ENCODE measurements around the gene ARHGEF28. TPM values are rescaled to one million over a fixed set of nuclear protein-coding genes. Genes with fewer than 3 reads are reported as not detected.

Gene ARHGEF28
- total and polyA plus RNA-seq, 9 of the 15 experiments (the other 6 are each of a cell fraction or from before 2014, with no cell fraction given), result 0.27 TPM; not detected in 8

DNA sequence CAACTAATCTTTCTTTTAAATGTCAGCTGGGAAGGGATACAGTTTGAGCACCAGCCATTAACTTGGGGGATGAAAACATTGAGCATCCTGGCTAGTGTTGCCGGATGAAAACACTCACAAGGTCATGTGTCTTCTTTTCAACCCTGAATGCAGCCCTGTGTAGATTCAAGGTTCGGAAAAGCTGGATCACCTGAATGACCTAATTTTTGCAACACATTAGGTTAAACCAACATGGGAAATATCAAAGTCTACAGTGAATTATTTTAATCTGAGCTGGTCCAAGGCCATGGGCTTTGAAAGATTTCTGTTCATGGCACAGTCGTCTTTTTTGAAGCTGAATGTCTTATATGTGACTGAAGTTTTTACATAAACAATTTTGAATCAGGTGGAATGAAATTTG, 281.2 kb downstream of the ARHGEF28 start:
- H3K27me3 ChIP-seq (ENCODE audit: control insufficient read depth in 2 of 2, insufficient read depth in 2 of 2, low read length in 2 of 2), result peaks cover 13 to 23% of the 10 kb centered on the region in 2 experiments
- no peak overlapping the region for H3K4me2 ChIP-seq (ENCODE audit: insufficient read depth, low read length)
- H3K27ac ChIP-seq (ENCODE audit: extremely low read depth, low read depth, low read length), result no peak overlapping the region
- intact Hi-C loops (cut with micrococcal nuclease) (no loop called here), in situ Hi-C loops (cut with MboI) (loop anchor here (10.0 kb wide), 1 partner anchor 1008 kb away; no protein-coding TSS in a partner anchor)
- no TSS peak for BruUV-seq (replicated peaks)
- 0% methylated on average over 3 of the region's 3 CpGs for WGBS (ENCODE audit: insufficient coverage, low coverage, missing lambda C conversion rate)
- no peaks in the 10 kb centered on the region for H4K20me1 ChIP-seq (replicated peaks; ENCODE audit: control insufficient read depth, insufficient read depth, low read length)
- ATAC-seq (no peak), DNase-seq (ENCODE audit: extremely low read depth in 1 of 4, low spot score in 3 of 4) (no peak), FAIRE-seq (no peak)
- TF ChIP-seq ZNF146 (CRISPR knock-in tag; IDR thresholded peaks at IDR 0.05; ENCODE audit: unreplicated experiment) (no peak), ZNF431 (CRISPR knock-in tag; IDR thresholded peaks at IDR 0.05) (no peak), ZNF699 (CRISPR knock-in tag; IDR thresholded peaks at IDR 0.05; ENCODE audit: insufficient replicate concordance) (no peak), BRCA1 (IDR thresholded peaks at IDR 0.05) (no peak), BRCA1 (CRISPR knock-in tag; IDR thresholded peaks at IDR 0.05) (no peak), KLF10 (CRISPR knock-in tag; IDR thresholded peaks at IDR 0.05) (no peak)
- TF ChIP-seq, protein P1, sequence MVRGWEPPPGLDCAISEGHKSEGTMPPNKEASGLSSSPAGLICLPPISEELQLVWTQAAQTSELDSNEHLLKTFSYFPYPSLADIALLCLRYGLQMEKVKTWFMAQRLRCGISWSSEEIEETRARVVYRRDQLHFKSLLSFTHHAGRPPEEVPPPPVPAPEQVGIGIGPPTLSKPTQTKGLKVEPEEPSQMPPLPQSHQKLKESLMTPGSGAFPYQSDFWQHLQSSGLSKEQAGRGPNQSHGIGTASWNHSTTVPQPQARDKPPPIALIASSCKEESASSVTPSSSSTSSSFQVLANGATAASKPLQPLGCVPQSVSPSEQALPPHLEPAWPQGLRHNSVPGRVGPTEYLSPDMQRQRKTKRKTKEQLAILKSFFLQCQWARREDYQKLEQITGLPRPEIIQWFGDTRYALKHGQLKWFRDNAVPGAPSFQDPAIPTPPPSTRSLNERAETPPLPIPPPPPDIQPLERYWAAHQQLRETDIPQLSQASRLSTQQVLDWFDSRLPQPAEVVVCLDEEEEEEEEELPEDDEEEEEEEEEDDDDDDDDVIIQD (CRISPR knock-in tag; IDR thresholded peaks at IDR 0.05), result no peak
- TF ChIP-seq, protein P2, sequence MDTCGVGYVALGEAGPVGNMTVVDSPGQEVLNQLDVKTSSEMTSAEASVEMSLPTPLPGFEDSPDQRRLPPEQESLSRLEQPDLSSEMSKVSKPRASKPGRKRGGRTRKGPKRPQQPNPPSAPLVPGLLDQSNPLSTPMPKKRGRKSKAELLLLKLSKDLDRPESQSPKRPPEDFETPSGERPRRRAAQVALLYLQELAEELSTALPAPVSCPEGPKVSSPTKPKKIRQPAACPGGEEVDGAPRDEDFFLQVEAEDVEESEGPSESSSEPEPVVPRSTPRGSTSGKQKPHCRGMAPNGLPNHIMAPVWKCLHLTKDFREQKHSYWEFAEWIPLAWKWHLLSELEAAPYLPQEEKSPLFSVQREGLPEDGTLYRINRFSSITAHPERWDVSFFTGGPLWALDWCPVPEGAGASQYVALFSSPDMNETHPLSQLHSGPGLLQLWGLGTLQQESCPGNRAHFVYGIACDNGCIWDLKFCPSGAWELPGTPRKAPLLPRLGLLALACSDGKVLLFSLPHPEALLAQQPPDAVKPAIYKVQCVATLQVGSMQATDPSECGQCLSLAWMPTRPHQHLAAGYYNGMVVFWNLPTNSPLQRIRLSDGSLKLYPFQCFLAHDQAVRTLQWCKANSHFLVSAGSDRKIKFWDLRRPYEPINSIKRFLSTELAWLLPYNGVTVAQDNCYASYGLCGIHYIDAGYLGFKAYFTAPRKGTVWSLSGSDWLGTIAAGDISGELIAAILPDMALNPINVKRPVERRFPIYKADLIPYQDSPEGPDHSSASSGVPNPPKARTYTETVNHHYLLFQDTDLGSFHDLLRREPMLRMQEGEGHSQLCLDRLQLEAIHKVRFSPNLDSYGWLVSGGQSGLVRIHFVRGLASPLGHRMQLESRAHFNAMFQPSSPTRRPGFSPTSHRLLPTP (IDR thresholded peaks at IDR 0.05; ENCODE audit: borderline replicate concordance, extremely low read depth, insufficient read length), result no peak
- TF ChIP-seq, protein P3, sequence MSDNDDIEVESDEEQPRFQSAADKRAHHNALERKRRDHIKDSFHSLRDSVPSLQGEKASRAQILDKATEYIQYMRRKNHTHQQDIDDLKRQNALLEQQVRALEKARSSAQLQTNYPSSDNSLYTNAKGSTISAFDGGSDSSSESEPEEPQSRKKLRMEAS (CRISPR knock-in tag; IDR thresholded peaks at IDR 0.05), result no peak
- TF ChIP-seq, protein P4, sequence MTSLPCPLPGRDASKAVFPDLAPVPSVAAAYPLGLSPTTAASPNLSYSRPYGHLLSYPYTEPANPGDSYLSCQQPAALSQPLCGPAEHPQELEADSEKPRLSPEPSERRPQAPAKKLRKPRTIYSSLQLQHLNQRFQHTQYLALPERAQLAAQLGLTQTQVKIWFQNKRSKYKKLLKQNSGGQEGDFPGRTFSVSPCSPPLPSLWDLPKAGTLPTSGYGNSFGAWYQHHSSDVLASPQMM (CRISPR knock-in tag; IDR thresholded peaks at IDR 0.05), result no peak
- TF ChIP-seq, protein P5, sequence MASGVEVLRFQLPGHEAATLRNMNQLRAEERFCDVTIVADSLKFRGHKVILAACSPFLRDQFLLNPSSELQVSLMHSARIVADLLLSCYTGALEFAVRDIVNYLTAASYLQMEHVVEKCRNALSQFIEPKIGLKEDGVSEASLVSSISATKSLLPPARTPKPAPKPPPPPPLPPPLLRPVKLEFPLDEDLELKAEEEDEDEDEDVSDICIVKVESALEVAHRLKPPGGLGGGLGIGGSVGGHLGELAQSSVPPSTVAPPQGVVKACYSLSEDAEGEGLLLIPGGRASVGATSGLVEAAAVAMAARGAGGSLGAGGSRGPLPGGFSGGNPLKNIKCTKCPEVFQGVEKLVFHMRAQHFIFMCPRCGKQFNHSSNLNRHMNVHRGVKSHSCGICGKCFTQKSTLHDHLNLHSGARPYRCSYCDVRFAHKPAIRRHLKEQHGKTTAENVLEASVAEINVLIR (CRISPR knock-in tag; IDR thresholded peaks at IDR 0.05), result no peak
- H3K9me3 ChIP-seq (replicated peaks; ENCODE audit: control insufficient read depth, insufficient read depth, low read depth, low read length), result no peaks in the 10 kb centered on the region
- no peaks in the 10 kb centered on the region for H3K79me2 ChIP-seq (ENCODE audit: control insufficient read depth, insufficient read depth, low read length)
- CTCF ChIA-PET (ENCODE audit: low intra/inter-chr PET ratio), result no interaction called here
- no peak overlapping the region for H2AFZ ChIP-seq (ENCODE audit: low read depth, low read length)
- H3K9ac ChIP-seq (ENCODE audit: insufficient read depth in 1 of 2, low read depth in 2 of 2, low read length in 2 of 2), result no peak overlapping the region
- POLR2A ChIA-PET, result no interaction called here
- H3K9me1 ChIP-seq (ENCODE audit: control insufficient read depth, insufficient read depth, low read length), result no peaks in the 10 kb centered on the region
- H3K4me1 ChIP-seq (replicated peaks in 1 of 2; ENCODE audit: control insufficient read depth in 2 of 2, insufficient read depth in 2 of 2, low read length in 2 of 2), result peaks cover 0 to 5% of the 10 kb centered on the region in 2 experiments; a peak in 1 of 5 replicates
- no peak overlapping the region for H3K4me3 ChIP-seq
- H3K36me3 ChIP-seq (ENCODE audit: control insufficient read depth, insufficient read depth, low read length), result no peaks in the 10 kb centered on the region
